NAMALWA (cell line): ENCODE data around the gene CACUL1.
"Not testable (repeated sequence)": the region's sequence is repeated elsewhere in the genome, so short reads cannot be mapped to it uniquely, and the experiment has no call there.

Experiments
- DNase-seq: peaks from one replicate; pipeline ENCODE4 v3.0.0-alpha.2; 2015; ENCODE audit warnings: low spot score

Gene CACUL1

DNA sequence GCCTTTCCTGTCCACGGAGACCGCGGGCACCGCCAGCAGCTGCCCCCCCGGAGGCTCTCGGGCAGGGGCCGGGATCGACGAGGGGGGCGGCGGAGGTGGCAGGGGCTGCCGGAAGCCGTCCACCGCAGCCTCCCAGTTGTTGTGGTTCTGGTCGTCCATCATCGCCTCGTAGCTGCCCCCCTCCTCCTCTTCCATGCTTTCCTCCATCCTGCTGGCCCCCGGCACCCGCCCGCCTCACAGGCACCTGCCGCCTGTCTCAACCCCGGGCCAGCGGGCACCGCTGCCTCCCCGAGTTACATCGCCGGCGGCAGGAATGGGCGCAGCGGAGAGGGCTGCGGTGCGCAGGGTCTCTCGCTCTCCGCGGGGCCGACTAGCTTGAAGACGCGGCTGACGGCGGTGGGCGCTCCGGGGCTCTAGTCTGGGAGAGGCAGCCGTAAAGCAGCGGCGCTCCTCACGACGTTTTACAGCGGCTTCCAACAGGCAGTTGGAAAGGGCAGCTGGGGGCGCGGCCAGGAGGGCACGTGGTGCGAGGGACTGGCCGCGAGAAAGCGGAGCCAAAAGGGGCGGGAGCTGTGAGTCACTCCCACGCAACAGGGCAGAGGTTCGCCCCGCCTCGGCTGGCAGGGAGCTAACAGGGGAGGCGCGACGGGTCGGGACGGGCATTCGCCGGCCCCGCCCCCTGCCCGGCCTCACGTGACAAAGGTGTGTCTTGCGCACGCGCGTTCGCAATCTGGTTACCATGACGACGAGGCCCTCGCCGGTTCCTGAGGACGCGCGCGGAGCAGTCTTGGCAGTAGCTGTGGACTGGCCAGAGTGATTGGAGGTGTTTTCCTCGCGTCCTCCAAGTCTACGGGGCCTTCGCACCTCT lies at the start of gene CACUL1:
CACUL1 (minus strand) TSS at position 415 of the 868 bp plus-strand sequence; CDS start at position 207, 208 bp downstream.
- DNase-seq: peak; percentile 99

DNA sequence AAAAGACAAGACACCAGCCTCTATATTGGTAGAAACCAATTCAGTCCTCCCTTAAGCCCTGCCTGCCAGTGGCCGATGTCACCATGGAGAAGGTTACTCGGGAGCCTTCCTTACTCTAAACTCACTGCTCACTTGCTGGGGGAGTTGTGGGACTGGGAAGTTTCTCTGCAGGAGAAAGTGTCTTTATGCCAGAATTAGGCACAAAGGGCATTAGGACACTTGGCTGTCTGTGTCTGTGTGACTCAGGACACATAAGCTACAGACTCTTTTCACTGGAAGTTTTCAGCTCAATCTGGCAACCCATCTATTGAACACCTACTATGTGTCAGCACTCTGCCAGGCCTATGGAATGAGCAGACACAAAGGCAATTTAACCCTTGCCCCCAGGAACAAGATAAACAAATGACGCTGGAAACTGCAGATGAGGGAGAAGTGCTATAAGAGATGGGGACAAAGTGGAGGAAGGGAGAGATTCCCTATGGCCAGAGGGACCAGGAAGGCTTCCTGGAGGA lies 49.5 kb upstream of the CACUL1 start:
- DNase-seq: no peak

DNA sequence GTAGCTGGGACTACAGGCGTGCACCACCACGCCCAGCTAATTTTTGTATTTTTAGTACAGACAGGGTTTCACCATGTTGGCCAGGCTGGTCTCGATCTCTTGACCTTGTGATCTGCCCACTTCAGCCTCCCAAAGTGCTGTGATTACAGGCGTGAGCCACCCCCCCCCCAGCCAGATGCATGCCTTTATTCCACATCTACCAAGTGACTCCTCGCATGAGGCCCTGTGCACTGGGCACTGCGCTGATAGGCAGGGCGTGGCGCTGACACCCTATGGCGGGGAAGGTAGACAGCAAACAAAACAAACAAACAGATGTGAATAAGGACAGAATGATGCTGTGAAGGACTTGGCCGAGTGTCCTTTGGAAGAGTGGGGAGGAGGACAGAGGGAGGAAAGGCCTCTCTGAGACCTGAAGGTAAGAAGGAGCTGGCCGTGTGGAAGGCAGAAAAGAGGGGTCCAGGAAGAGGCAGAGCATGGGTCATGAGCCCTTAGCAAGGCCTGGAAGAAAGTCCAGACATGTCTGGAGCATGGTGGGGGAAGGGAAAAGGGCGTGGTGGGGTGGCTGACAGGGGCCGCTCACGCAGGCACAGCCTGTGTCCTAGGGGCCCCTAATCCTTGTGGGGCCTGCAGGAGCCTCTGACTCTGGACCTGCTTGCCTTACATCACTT lies 47.5 kb upstream of the CACUL1 start:
- no peak for DNase-seq

DNA sequence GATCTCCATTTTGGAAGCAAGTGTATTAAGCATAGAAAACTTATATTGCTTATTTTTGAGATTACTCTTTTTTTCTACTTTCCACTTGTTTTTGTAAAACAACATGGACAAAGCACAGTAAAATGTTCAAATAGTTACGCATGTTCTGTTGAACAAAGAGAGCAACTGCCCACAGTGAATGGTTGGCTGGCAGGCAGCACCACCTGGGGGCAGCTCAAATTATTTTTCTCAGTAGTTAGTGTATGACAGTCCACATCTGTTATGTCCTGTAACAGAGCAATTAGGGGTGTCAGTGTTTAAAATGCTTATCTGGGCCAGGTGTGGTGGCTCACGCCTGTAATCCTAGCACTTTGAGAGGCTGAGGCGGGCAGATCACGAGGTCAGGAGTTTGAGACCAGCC lies 46.1 kb upstream of the CACUL1 start:
- DNase-seq: peak; percentile 37

DNA sequence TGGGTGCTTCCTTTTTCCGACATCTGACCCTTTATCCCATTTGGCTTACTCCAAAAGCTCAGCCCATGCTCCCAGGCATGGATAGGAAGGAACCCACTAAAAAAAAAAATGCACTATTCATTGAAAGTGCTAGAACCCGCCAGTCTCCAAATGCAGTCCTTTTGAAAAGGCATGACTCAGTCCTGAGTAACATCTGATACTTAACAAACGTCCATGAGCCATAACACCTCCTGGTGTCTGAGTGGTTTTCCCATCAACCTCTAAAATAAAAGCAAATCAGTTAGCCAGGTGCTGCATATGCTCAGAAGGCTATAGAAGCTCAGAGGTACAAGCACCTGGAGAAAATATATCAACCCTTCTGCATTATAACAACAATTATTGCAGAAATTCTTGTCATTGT lies 45.0 kb upstream of the CACUL1 start:
- no peak for DNase-seq

DNA sequence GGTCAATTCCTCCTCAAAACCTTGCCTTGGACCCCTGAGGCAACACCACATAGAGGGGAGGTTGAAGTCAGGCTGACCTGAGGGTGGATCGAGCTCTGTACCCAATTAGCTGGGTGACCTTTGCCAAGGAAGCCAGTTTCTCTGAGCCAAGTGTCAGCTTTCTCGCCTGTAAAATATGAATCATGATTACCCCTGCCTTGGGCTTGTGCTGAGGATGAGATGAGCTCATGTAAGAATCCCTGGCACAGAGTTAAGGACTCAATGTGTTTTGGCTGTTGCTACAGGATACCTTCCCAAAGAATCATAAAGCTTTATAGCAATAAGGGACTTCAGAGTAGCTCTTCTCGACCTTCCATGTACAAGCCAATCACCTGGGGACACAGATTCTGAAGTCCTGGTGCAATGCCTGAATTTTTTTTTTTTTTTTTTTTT lies 43.5 kb upstream of the CACUL1 start:
- DNase-seq: no peak

DNA sequence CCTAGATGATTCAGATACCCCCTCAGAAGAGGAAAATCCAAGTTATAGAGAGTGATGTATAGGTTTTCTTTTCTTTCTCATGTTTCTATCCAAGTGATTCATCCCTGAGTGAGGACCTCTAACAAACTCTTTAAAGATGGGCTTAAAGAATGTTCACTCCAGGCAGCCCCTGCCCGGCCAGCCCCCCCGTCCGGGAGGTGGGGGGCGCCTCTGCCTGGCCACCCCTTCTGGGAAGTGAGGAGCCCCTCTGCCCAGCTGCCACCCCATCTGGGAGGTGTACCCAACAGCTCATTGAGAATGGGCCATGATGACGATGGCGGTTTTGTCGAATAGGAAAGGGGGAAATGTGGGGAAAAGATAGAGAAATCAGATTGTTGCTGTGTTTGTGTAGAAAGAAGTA lies 40.2 kb upstream of the CACUL1 start:
- not testable (repeated sequence) for DNase-seq

DNA sequence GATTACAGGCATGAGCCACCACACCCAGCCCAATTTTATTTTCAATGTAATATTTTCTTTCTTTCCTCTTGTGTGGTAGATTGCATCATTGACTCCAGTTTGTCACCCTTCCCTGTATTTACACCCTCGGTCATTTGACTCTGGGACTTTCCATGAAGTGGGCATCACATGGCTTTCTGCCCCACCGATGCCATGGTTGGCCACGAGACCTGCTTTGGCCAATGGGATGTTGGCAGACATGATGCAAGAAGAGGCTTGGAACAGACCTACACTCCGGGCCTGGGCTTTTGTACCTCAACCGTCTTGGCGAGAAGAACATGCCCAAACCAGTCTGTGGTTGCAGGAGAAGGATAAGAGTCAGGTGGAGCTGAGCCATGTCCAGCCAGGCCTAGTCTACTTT lies 38.8 kb upstream of the CACUL1 start:
- no peak for DNase-seq

DNA sequence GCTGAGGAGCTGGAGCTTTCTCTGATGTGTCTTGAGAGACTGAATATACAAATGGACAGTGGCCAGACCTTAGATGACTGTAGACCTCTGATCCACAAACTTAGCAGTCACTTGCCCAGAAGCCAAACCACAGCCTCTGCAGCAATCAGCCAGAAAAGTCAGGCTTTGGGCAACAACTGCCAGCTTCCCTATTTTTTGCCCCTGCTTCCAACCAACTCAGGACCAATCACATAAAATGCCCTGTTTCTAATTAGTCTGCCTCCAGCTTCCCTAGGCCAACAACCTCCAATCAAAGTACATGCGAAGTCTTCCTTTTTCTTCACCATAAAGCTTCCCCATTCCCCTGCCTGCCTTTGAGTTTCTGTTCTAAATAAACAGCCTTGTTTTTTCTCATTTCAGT lies 37.8 kb upstream of the CACUL1 start:
- DNase-seq: no peak

DNA sequence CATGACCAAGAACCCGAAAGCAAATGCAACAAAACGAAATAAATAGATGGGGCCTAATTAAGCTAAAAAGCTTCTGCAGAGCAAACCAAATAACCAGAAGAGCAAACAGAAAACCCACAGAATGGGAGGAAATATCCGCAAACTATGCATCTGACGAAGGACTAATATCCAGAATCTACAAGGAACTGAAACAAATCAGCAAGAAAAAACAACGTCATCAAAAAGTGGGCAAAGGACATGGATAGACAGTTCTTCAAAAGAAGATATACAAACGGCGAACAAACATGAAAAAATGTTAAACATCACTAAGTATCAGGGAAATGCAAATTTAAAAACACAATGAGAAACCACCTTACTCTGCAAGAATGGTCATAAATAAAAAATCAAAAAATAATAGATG lies 35.3 kb upstream of the CACUL1 start:
- no peak for DNase-seq

DNA sequence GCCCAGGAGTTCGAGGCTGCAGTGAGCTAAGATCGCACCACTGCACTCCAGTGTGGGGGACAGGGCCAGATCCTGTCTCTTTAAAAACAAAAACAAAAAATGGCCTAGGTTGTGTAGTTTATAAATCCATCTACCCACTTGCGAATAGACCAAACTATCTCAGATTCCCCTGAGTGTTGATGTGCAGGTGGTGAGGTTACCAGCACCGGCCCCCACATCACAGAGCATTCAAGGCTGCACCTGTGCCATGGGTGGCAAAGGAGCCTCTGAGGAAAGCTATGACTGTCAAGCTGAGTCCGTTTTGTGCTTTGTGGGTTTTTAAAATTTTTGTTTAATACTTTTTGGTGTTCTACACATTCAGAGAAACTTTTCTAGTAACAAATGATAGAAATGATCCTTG lies 30.8 kb upstream of the CACUL1 start:
- DNase-seq: no peak

DNA sequence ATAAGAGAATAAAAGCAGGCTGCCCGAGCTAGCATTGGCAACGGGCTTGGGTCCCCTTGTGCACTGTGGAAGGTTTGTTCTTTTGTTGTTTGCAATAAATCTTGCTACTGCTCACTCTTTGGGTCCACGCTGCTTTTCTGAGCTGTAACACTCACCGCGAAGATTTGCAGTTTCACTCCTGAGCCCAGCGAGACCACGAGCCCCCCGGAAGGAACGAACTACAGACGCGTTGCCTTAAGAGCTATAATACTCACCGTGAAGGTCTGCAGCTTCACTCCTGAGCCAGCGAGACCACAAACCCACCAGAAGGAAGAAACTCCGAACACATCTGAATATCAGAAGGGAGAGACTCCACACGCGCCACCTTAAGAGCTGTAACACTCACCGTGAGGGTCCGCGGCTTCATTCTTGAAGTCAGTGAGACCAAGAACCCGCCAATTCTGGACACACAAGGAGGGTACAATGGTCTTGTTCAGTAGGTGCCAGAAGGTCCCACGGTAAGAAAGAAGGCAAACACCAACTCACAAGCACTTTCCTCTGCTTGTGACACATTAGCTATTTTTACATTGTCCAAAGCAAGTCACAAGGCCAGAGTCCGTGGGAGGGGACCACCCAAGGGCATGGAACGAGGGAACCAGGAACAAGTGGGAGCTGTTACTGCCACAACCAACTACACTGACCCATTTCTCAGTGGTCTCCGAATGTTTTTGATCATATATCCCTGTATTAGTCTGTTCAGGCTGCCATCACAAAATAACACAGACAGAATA lies 29.2 kb upstream of the CACUL1 start:
- no peak for DNase-seq

DNA sequence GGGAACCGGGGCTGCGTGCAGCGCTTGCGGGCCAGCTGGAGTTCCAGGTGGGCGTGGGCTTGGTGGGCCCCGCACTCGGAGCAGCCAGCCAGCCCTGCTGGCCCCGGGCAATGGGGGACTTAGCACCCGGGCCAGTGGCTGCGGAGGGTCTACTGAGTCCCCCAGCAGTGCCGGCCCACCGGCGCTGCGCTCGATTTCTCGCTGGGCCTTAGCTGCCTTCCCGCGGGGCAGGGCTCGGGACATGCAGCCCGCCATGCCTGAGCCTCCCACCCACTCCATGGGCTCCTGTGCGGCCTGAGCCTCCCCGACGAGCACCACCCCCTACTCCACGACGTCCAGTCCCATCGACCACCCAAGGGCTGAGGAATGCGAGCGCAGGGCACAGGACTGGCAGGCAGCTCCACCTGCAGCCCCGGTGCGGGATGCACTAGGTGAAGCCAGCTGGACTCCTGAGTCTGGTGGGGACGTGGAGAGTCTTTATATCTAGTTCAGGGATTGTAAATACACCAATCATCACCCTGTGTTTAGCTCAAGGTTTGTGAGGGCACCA lies 28.2 kb upstream of the CACUL1 start:
- not testable (repeated sequence) for DNase-seq

DNA sequence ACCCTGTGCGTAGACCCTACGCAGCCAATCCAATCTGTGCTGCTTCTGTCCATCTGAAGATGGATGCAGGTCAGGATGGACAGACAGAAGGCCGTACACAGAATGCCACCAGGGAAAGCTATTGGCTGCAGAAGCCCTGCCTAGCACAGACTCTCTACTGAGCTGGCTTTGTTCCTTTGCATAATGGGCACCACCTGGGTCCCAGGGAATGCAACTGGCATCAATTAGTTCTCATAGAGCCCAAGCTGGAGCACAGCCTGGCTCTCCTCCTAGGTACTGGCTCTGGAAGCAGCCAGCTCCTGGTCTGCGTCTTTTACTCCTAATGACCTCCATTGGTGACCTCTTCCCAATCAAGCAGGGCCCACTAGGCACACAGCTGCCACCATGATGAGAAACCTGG lies 26.8 kb upstream of the CACUL1 start:
- no peak for DNase-seq

DNA sequence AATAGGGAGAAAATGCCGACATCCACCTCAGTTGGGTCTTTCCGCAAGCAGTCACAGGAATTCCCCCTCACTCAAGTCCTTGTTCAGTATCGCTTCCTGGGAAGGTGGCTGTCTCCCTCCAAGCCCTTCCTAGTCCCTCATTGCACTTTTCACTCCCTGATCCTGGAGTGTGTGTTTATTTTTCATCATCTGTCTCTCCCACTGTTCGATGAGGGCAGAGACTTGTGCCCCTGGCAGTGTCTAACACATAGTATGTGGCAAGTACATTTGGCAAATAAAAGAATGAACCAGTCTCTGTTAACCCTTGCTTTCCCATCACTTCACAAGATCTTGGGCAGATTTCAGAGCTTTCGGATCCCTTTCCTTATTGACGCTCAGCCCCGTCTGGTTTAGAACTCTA lies 24.0 kb upstream of the CACUL1 start:
- DNase-seq: no peak

DNA sequence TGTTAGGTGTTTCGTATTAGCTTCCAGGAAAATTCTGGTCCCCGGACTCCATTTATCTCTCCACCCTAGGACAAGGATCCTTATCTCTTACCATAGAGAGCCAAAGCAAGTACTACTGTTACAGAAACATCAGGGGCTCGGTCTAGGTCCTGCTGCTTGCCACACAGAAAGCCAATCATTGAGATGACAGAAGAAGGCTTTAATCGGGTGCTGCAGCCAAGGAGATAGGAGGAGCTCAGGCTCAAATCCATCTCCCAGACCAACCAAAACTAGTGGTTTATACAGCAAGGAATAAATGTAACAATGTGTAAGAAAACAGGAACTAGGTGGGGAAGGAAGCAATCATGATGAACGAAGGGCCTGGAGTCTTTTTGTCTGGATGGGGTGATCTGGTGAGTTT lies 22.2 kb upstream of the CACUL1 start:
- no peak for DNase-seq

DNA sequence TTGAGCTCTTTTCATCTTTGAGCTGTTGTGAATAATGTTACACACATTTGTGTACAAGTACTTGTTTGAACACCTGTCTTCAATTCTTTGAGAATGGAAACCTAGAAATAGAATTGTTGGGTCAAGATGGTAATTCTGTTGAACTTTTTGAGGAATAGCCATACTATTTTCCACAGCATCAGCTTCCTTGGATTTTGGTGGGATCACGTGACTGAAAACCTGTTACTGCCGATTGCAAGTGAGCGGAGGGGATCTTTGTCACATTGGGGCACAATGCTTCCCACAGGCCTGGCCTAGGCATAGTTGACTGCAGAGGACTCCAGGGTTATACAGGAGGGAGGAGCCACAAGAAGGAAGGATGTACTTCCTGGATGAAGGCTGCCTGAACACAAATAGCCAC lies 21.3 kb upstream of the CACUL1 start:
- DNase-seq: no peak

DNA sequence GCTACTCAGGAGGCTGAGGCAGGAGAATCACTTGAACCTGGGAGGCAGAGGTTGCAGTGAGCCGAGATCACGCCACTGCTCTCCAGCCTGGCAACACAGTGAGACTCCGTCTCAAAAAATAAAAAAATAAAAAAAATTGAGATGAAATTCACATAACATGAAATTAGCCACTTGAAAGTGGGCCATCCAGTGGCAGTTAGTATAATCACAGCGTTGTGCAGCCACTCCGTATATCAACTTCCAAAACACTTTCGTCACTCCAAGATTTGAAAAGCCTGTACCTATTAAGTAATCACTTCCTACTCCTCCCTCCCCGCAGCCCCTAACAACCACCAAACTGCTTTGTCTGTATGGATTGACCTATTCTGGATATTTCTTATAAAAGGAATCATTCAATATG lies 20.7 kb upstream of the CACUL1 start:
- no peak for DNase-seq

DNA sequence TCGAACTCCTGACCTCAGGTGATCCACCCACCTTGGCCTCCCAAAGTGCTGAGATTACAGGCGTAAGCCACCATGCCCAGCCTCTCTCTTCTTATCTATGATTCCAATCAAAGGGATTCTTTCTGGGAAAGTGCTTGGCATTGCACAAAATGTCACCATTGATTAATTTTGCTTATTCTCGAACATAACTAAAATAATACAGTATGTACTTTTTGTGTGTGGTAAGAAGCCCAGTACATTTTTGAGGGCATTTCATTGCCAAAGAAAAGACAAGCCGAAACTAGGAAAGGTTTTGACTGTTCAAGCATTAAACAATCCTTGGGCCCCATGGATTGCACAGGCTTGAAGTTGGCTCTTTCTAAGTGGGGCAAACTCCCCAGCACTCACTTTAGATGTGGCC lies 18.3 kb upstream of the CACUL1 start:
- no peak for DNase-seq

DNA sequence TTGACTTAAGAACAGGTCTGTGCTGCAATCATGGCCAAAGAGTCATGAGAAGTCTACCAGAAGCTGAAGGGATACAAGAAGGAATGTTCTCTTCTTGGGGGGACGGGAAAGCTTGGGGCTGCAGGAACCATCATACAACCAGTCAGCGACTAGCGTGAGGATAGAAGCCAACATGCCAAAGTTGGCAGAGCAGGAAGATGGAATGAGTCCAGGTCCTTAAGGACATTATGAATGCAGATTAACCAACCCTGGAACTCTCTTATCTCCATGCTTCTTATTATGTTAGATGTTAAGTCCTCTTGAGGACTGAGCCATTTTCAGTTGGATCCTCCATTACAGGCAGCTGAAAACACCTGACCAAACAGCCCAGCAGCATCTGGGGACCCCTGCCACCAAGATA lies 17.2 kb upstream of the CACUL1 start:
- DNase-seq: no peak

DNA sequence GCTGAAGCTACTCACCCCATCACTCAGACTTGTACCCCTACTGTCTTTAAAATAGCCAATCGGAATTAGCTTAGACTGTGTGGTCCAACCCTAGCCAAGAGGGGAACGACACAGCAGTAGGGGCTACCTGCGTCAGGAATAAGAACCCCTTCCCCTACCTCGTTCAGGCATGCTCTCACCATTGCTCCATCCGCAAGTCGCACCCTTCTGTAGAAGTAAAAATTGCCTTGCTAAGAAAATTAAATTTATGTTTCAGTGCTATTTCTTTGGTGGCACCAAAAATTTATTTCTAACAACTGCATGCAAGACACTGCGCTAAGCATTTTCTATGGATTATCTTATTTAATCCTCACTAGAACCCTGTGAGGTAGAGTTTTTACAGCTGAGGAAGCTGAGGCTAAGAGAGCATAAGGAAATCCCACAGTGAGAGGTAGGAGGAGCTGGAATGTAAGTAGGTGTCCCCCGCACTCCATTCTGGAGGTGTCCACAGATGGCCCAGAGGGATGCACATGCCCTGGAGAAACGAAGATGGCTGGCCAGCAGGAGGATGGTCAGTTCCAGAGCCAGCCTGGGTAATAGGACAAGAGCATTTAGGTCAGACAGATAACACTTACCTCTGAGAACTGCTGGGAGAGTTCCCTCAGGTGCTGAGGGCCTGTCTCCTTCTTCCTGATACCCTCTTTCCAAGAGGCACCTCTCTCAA lies 15.3 kb upstream of the CACUL1 start:
- no peak for DNase-seq
